ENCODE results near the gene TENM3.

- TF ChIP-seq CTCF (IDR thresholded peaks at IDR 0.05; ENCODE audit: poor library complexity) (no peak), EZH2 (IDR thresholded peaks at IDR 0.05; ENCODE audit: borderline replicate concordance) (no peak)
These were observed 9.7 kb upstream of the TENM3 start for GRCh38 chr4:182233310-182234090.

Data from hepatocyte (in vitro differentiated cells).